Stimulated activated CD8-positive, alpha-beta memory T cell treated with anti-CD3 and anti-CD28 coated beads, Interleukin-4, amount 100 ng/mL, for 4 hours (primary cell): ENCODE data around the gene GGN.
"Not testable (repeated sequence)": the region's sequence is repeated elsewhere in the genome, so short reads cannot be mapped to it uniquely, and the experiment has no call there.

Experiments
- DNase-seq, 2 donors: peaks; one replicate each; pipeline ENCODE4 v3.0.0-alpha.2; 2020; ENCODE audit warnings: low read depth in 2 of 2, low spot score in 1 of 2

Gene GGN

DNA sequence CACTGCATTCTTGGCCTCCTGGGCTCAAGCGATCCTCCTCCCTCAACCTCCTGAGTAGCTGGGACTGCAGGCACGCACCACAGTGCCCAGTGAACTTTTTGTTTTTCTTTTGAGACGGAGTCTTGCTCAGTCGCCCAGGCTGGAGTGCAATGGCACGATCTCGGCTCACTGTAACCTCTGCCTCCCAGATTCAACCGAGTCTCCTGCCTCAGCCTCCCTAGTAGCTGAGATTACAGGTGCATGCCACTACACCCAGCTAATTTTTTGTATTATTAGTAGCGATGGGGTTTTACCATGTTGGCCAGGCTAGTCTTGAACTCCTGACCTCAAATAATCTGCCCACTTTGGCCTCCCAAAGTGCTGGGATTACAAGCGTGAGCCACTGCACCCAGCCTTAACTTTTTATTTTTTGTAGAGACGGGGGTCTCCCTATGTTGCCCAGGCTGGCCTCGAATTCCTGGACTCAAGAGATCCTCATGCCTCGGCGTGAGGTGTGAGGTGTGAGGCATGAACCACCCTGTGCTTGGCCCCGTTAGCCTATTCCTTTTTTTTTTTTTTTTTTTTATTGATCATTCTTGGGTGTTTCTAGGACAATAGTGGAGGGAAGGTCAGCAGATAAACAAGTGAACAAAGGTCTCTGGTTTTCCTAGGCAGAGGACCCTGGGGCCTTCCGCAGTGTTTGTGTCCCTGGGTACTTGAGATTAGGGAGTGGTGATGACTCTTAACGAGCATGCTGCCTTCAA lies 24.7 kb downstream of the GGN start:
- not testable (repeated sequence) for DNase-seq

DNA sequence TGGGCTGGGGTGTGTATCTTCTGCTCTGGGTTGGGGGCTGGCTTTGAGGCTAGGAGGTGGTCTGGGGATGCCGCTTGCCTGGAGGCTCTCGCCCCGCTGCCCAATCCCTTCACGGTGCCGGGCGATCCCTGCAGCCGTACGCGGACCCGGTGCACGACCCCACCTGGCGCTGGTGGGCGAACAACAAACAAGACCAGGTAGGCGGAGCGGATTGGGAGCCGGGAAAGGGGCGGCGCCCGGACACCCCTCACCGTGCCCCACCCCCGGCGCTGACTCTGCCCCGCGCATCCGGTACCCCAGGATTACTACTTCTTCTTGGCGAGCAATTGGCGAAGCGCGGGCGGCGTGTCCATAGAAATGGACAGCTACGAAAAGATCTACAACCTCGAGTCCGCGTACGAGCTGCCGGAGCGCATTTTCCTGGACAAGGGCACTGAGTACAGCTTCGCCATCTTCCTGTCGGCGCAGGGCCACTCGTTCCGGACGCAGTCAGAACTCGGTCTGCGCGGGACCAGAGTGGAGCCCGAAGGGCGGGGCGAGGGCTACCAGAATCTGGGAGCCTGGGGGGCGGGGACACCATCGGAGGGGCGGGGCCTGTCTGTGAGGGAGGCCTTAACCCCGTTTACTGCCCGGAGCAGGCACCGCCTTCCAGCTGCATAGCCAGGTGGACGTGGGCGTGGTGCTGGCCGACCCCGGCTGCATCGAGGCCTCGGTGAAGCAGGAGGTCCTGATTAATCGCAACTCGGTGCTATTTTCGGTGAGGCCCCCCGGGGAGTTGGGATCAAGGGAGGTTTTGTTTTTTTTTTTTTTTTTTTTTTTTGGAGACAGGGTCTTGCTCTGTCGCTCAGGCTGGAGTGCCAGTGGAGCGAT lies 25.5 kb downstream of the GGN start:
- DNase-seq = peak; percentile 35 to 43

DNA sequence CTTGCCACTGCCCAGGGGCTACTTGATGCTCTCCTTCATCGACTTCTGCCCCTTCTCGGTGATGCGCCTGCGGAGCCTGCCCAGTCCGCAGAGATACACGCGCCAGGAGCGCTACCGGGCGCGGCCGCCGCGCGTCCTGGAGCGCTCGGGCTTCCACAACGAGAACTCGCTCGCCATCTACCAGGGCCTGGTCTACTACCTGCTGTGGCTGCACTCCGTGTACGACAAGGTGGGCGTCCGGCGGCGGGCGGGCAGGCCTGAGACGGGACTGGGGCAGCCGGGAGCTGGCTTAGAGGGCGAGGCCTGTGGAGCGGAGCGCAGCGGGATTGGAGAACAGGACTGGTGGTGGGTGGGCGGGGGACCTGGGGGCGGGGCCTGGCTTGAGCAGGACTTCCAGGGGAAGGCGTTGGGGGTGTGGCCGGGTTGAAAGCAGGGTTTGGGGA lies 26.2 kb downstream of the GGN start:
- peak in 1 of 2 donors; percentile 31 for DNase-seq

DNA sequence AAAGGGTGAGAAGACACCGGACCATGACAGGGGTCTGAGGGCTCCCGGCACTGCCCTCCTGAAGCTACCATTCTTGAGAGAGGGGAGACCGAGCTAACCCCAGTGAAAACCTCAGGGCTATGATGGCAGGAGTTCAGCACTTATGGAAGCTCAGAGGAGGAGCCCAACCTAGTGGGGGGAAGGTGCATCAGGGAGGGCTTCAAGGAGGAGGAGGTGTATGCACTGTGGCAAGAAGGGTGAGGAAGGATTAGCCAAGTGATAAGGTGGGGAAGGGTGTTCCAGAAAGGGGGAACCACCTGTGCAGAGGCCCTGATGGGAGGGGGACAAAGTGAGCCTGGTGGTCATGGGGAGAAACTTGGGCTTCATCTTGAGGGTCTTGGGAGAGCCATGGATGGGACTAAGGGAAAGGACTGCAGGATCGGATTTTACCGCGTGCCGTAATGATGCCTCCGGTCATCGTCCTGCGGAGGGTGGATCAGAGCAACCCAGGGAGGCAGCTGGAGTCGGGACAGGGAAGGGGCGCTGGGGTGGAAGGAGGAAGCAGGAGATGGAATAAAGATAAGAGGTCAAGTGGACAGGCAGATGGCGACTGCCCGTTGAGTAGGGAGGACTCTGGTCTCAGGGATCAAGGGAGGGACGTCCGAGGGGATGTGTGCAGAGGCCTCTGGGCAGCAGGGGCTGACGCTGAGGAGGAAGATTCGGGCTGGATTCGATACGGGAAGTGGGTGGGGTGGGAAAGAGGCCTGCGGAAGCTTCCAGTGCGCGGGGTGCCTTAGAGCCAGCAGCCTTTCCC lies 26.8 kb downstream of the GGN start:
- no peak for DNase-seq

DNA sequence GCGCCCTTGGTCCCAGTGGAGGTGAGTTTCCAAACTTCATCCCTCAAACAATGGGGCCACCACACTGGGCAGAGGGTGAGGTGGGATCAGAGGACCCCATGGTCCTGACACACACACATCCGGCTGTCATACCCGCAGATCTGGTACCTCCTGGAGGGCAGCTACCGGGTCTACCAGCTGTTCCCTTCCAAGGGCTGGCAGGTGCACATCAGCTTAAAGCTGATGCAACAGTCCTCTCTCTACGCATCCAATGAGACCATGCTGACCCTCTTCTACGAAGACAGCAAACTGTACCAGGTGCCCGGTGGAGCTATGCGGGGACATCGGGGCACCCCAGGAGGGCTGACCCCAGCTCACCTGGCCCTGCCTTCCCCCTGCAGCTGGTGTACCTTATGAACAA lies 27.5 kb downstream of the GGN start:
- DNase-seq = no peak

DNA sequence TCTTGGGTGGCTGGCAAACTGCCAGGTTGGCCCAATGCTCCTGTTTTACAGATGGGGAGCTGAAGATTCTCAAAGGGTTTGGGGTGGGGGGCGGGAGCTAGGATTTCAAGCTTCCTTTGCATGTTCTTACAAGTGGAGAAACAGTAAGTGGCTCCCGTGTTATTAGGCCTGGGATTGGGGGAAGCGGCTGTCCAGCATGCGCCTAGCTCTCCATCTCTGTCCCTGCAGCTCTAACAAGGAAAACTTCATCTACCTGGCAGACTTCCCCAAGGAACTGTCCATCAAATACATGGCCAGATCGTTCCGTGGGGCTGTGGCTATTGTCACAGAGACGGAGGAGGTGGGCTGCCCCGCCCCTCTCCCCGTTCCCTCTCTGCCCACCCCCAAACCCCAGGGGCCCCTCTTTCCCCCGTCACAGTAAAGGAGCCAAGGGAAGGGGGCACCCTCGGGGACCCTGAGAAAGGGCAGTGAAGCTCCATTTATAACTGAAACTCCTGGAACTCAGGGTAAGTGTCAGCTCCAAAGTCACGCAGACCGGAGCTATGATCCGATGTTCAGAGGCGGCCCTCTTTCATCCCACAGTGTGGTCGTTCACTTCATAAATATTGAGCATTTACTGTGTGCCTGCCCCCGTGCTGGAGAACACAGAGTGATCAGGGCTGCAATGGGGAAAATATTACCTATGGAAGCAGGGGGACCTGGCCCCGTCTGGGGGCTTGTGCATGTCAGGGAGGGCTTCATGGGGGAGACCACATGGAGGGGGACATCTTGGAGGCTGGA lies 28.4 kb downstream of the GGN start:
- DNase-seq = no peak

DNA sequence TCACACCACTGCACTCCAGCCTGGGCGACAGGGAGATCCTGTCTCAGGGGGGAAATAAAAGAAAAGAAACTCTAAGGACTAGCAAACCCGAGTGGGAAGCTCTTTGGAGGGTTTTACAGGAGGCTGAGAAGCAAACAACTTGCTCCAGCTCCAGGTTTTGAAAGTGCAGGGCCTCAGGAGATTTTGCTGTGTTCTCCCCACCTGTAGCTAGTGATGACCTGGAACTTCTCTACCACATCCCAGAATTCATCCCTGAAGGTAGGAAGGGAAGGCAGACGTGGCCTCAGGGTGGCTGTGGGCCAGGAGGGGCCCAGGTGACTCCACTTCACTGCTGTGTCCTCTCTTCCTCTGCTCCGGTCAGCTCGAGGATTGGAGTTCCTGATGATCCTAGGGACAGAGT lies 29.8 kb downstream of the GGN start:
- no peak for DNase-seq

DNA sequence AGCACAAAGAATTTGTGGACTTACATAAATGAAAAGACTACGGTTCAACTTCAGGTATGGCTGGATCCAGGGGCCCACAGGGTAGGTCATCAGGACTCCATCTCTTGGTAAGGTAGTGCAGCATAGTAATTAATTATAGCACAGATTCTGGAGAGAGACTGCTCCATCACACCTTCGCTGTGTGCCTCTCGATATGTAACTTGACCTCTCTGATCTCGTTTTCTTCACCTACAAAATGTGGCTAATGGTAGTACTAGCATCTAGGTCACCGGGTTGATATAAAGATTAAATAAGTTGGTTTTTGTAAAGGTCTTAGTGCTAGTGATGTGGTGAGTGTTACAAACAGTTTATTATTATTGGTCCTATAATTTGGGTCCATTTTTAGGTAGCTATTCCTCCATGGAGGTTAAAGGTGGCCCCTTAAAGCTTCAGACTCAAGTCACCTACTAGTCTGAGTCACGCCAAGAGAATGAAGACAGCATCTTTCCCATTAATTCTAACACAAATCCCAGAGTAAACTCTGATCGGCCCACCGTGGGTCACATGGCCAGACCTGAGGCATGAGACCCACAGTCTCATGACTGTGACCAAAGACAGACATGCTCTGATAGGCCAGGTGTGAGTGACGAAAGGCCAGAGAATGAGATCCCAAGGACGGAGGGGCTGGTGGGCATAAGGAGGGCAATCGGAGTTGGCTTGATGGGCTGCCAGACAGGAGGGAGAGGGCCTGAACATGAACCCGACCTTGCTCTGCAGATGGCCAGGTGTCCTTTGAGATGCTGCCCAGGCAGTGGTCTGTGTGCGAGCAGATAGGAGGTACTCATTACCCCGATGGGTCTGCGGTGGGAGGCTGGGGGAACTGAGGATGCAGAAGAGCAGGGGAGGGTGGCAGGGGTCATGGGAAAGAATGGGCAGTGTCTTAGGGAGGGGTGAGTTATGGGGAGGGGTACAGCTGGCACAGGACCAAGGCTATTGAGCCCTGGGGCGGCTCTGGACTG lies 31.8 kb downstream of the GGN start:
- no peak for DNase-seq

DNA sequence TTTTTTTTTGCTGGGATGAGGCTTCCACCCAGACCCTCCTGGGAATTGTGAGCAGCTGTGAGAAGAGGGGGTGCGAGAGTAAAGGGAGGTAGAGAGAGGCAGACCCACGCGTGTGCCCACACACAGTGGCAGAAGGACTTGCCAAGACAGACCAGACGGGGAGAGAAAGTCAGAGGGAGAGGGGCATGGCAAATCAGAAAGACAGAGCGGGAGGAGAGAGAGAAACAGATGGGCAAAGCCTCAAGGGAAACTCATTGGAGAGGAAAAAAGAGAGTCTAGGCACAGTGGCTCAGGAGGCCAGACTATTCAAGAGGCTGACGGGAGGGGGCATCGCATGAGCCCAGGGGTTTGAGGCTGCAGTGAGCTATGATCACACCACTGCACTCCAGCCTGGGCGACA lies 35.2 kb downstream of the GGN start:
- DNase-seq = no peak

DNA sequence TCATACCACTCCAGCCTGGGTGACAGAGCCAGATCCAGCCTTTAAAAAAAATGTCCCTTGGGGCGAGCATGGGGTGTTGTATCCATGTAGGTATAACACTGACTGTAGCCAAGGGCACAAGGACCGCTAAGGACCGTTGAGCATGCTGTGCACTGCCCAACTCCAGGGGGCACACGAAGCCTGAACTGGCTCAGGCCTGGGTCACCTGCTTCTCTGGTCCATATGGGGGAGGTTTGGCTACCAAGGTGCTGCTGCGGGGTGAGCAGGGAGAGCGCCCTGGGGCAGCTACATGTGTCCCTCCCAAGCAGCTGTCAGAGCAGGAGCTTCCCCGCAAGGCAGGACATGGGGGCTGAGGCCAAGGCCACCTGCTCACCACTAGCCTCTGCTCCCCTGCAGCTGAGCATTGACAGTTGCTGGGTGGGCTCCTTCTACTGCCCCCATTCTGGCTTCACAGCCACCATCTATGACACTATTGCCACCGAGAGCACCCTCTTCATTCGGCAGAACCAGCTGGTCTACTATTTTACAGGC lies 35.9 kb downstream of the GGN start:
- no peak for DNase-seq

DNA sequence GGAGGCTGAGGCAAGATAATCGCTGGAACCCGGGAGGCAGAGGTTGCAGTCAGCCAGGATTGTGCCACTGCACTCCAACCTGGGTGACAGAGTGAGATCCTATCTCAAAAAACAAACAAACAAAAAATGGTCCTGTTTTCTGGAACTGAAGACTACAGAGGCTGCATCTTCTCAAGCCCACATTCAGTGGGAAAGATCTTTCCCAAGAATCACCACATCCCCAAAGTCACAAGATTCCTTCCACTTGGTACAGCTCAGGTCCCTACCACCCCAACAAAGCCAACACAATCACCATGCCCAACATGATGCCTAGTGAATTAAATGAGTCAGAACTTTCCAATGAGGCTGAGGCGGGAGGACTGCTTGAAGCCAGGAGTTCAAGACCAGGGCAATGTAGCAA lies 37.0 kb downstream of the GGN start:
- no peak for DNase-seq

DNA sequence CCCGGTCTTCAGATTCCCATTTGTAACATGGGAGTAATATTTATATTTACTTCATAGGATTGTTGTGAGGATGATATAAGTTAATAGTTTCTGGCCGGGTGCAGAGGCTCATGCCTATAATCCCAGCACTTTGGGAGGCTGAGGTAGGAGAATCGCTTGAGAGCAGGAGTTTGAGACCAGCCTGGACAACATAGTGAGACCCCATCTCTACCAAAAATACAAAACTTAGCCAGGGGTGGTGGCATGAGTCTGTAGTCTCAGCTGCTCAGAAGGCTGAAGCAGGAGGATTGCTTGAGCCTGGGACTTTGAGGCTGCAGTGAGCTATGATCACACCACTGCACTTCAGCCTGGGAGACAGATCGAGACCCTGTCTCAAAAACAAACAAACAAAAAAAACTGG lies 41.0 kb downstream of the GGN start:
- no peak for DNase-seq

DNA sequence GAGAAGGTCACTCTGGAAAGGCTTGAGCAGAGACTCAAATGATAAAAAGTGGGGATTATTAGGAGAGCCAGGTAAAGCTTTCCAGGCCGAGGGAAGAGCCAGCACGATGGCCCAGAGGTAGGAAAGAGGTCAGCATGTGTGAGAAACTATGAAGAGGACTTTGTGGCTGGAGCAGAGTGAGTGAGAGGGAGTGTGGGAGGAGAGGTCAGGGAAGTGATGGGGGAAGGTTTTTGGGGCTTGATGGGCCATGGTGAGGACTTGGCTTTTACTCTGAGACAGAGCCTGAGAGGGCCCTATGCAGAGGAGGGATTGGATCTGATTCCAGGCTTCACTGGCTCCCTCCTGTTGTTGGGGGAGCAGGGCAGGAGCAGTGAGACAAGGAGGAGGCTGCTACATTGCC lies 46.9 kb downstream of the GGN start:
- DNase-seq = no peak

DNA sequence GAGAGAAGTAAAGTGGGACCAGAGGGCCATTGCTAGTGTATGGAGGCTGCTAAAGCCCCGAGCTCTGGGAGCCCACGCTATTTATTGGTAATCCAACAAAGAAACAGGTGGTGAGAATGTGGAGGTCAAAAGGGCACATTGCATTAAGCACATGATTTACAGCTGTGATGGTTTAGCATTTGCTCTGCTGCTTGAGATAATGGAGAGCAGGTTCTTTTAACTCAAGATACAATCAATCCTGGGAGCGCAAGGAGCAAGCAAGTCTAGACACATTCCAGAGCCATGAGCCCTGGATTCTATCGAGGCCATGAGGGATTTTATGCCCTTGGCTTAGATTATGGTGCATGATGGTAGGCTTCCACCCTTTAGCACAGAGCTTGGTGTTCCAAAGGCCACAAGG lies 48.8 kb downstream of the GGN start:
- DNase-seq = not testable (repeated sequence)

DNA sequence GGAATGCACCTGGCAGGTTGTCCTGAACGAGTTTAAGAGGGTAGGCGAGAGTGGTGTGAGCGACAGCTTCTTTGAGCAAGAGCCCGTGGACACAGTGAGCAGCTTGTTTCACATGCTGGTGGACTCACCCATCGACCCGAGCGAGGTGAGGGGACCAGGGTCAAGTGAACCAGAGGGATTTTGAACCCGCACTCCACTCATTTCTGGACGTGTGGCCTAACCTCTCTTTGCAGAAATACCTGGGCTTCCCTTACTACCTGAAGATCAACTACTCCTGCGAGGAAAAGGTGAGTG lies 50.5 kb downstream of the GGN start:
- DNase-seq = no peak

DNA sequence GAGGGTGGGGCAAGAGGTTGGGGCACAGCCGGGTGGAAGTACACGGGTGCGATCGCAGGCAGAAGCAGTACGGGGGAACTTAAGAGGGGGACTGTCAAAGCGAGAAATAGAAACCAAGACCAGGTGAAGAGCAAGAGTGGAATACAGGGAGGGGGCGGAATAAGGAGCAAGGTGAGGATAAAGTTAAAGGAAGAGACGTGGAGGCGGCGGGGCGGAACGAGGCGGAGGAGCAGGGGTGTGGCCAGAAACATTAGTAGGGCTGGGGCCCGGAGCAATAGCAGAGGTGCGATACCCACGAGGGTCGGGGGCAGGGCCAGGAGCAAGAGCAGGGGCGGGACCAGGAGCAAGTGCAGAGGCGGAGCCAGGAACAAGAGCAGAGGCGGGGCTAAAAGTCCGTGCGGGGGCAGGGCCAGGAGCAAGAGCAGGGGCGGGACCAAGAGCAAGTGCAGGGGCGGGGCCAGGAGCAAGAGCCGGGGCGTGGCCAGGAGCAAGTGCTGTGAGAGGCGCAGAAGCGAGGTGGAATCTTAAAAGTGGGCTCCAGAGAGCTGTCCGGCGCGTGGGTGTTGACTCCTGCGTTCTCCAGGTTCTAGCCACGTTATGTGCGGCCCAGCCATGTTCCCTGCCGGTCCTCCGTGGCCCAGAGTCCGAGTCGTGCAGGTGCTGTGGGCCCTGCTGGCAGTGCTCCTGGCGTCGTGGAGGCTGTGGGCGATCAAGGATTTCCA lies 51.0 kb downstream of the GGN start:
- DNase-seq = peak; percentile 89 to 92

DNA sequence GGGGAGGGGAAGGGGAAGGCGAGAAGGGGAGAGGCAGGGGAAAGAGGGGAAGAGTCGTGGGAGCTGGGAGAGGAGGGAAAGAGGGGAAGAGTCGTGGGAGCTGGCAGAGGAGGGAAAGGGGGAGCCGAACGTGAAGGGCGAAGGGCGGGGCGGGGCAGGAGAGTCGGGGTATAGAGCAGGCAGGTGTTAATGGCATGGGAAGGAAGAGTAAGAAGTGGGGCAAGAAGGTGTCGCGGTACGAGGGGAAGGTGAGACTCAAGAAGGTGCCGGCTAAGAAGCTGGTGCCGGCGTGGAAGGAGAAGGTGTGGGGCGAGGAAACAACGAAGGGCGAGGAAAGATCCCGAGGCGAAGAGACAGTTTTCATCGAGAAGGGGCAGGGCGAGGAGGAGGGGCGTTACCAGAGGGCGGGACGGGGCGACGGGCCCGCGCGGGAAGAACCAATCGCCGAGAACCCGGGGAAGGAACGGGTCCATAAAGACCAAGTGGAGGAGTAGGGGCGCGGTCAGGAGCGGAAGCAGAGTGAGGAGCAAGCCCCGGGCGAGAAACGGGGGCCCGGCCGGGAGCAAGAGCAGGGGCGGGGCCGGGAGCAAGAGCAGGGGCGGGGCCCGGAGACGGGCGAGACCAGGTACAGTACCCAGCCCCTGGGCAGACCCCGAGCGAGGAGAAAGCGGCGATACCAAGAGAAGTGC lies 51.7 kb downstream of the GGN start:
- peak; percentile 87 to 88 for DNase-seq
